CD14-positive monocyte (primary cell): Measurements from ENCODE around the gene AQR. TPM values are rescaled to one million over a fixed set of nuclear protein-coding genes. Genes with fewer than 3 reads are reported as not detected.

ENCODE experiments used
- DNase-seq, 3 donors: peaks; one replicate each; pipeline ENCODE4 v3.0.0-alpha.2; 2011 to 2022
- H2AFZ ChIP-seq: 2 replicates; pipeline ENCODE4 v1.6.0; 2012; ENCODE audit warnings: mild to moderate bottlenecking, low read depth, low read length, inconsistent platforms; ENCODE audit not compliant: insufficient read depth, poor library complexity, severe bottlenecking
- H3K27ac ChIP-seq, 2 donors: 1 replicate in 1 of 2; 2 replicates in 1 of 2; pipeline ENCODE4 v1.5.1; 2012 to 2013; ENCODE audit warnings: low read length in 2 of 2, control low read depth in 1 of 2, inconsistent platforms in 1 of 2, low read depth in 1 of 2, mild to moderate bottlenecking in 1 of 2
- H3K27me3 ChIP-seq, 2 donors: one replicate each; pipeline versions ENCODE4 v1.6.0 to v1.6.1; 2011 to 2013; ENCODE audit warnings: low read length in 2 of 2; ENCODE audit not compliant: control insufficient read depth in 2 of 2, insufficient read depth in 2 of 2
- H3K36me3 ChIP-seq, 2 donors: replicated peaks in 1 of 2; 1 replicate in 1 of 2; 2 replicates in 1 of 2; pipeline versions ENCODE4 v1.5.1 to v1.6.1; 2012 to 2013; ENCODE audit warnings: low read length in 2 of 2, control low read depth in 1 of 2, inconsistent platforms in 1 of 2, mild to moderate bottlenecking in 1 of 2; ENCODE audit not compliant: insufficient read depth in 2 of 2, control insufficient read depth in 1 of 2
- H3K4me1 ChIP-seq, 2 donors: 1 replicate in 1 of 2; 2 replicates in 1 of 2; pipeline versions ENCODE4 v1.5.1 to v1.6.1; 2012 to 2013; ENCODE audit warnings: low read length in 2 of 2, control low read depth in 1 of 2, inconsistent platforms in 1 of 2, mild to moderate bottlenecking in 1 of 2, moderate library complexity in 1 of 2; ENCODE audit not compliant: insufficient read depth in 2 of 2, control insufficient read depth in 1 of 2
- H3K4me2 ChIP-seq: replicated peaks from 2 replicates; pipeline ENCODE3; 2012; ENCODE audit warnings: low read length, moderate library complexity, mild to moderate bottlenecking; ENCODE audit not compliant: poor library complexity, severe bottlenecking; ENCODE audit errors: extremely low read depth
- H3K4me3 ChIP-seq, 3 experiments: fragments of 200-600 bp in 1 of 3; sonication (generic) in 1 of 3; replicated peaks in 1 of 3; 1 replicate in 2 of 3; 2 replicates in 1 of 3; pipeline ENCODE4 v1.5.1; 2011 to 2013; ENCODE audit warnings: low read length in 3 of 3, mild to moderate bottlenecking in 3 of 3, control low read depth in 2 of 3, low read depth in 2 of 3, inconsistent platforms in 1 of 3, moderate library complexity in 1 of 3
- H3K79me2 ChIP-seq: 2 replicates; pipeline ENCODE4 v1.6.0; 2012; ENCODE audit warnings: mild to moderate bottlenecking, control low read depth, inconsistent platforms, low read length, moderate library complexity; ENCODE audit not compliant: insufficient read depth
- H3K9ac ChIP-seq: 2 replicates; pipeline ENCODE4 v1.6.0; 2017; ENCODE audit warnings: low read length, mild to moderate bottlenecking; ENCODE audit not compliant: insufficient read depth, poor library complexity, severe bottlenecking
- H3K9me3 ChIP-seq, 2 donors: replicated peaks in 1 of 2; 1 replicate in 1 of 2; 2 replicates in 1 of 2; pipeline versions ENCODE4 v1.5.1 to v1.6.1; 2012 to 2013; ENCODE audit warnings: low read length in 2 of 2, control low read depth in 1 of 2; ENCODE audit not compliant: control insufficient read depth in 1 of 2, insufficient read depth in 1 of 2
- H4K20me1 ChIP-seq: 2 replicates; pipeline ENCODE4 v1.6.0; 2012; ENCODE audit warnings: mild to moderate bottlenecking, low read length, control low read depth, moderate library complexity; ENCODE audit not compliant: insufficient read depth
- H3K27ac Mint-ChIP-seq, 7 donors: one replicate each; pipeline ENCODE4 v1.8.0; 2020; ENCODE audit warnings: mild to moderate bottlenecking in 7 of 7, mixed read lengths in 7 of 7, moderate library complexity in 6 of 7, inconsistent platforms in 2 of 7
- H3K27me3 Mint-ChIP-seq, 3 donors: one replicate each; pipeline ENCODE4 v1.8.0; 2021 to 2022; ENCODE audit warnings: low read depth in 3 of 3, mild to moderate bottlenecking in 3 of 3, mixed read lengths in 3 of 3, moderate library complexity in 3 of 3, inconsistent platforms in 1 of 3
- H3K36me3 Mint-ChIP-seq, 2 donors: one replicate each; pipeline ENCODE4 v1.8.0; 2020; ENCODE audit warnings: mixed read lengths in 2 of 2, inconsistent platforms in 1 of 2, mild to moderate bottlenecking in 1 of 2
- H3K4me1 Mint-ChIP-seq: one replicate; pipeline ENCODE4 v1.8.0; 2020; ENCODE audit warnings: mild to moderate bottlenecking, mixed read lengths
- H3K4me3 Mint-ChIP-seq, 2 donors: one replicate each; pipeline ENCODE4 v1.8.0; 2020; ENCODE audit warnings: mild to moderate bottlenecking in 2 of 2, mixed read lengths in 2 of 2, moderate library complexity in 1 of 2
- H3K9me3 Mint-ChIP-seq, 7 donors: one replicate each; pipeline ENCODE4 v1.8.0; 2020 to 2022; ENCODE audit warnings: mixed read lengths in 7 of 7, mild to moderate bottlenecking in 6 of 7, moderate library complexity in 6 of 7, inconsistent platforms in 2 of 7
- CTCF ChIP-seq: fragments of 200-600 bp; IDR thresholded peaks from one replicate; pipeline ENCODE4 v1.8.0; 2022; ENCODE audit warnings: antibody characterized with exemption, mild to moderate bottlenecking
- WGBS: methylation state at CpG from one replicate; pipeline ENCODE4 v1.1.5; 2013; ENCODE audit warnings: missing lambda C conversion rate; ENCODE audit not compliant: insufficient coverage; 5-methylcytosine and 5-hydroxymethylcytosine counted together
- intact Hi-C, 2 donors: fragments of 100-400 bp; cut with micrococcal nuclease; formaldehyde crosslinking; loops; one replicate each; pipeline versions ENCODE4 v1.15.0 to v1.15.1; 2023
- polyA plus RNA-seq, 3 donors: library from polyadenylated mRNA; depleted of rRNA in 1 of 3; unstranded in 2 of 3; stranded (reverse) in 1 of 3; fragments of 300-500 nt in 2 of 3; fragments of >200 nt in 1 of 3; fragmentation: Illumina TruSeq in 2 of 3; gene quantifications; 1 replicate in 2 of 3; 2 replicates in 1 of 3; pipeline ENCODE4 v1.2.3, GENCODE V29; 2012 to 2021

AQR gene
- polyA plus RNA-seq, 3 donors, result 8.4 to 26.4 (median 16.8) TPM

GRCh38 chr15:34802803-34803750 is 166.5 kb downstream of the AQR start:
- TF ChIP-seq CTCF, result no peak
- H3K4me1 ChIP-seq, result no peaks in the 10 kb centered on the region
- no peak overlapping the region for H3K9ac ChIP-seq
- no peak overlapping the region for H3K27ac ChIP-seq
- Mint-ChIP-seq H3K27me3 (peaks cover 0 to 9% (median 6%) of the 10 kb centered on the region in 3 donors), H3K4me1 (no peaks in the 10 kb centered on the region), H3K9me3 (peaks cover 0 to 16% (median 11%) of the 10 kb centered on the region in 7 donors), H3K4me3 (no peak overlapping the region), H3K27ac (peak overlapping the region in 1 of 7 donors; percentile 2), H3K36me3 (no peaks in the 10 kb centered on the region)
- no peak for DNase-seq
- H3K4me2 ChIP-seq, result no peak overlapping the region
- no peak overlapping the region for H2AFZ ChIP-seq
- no peaks in the 10 kb centered on the region for H3K36me3 ChIP-seq
- H4K20me1 ChIP-seq, result no peaks in the 10 kb centered on the region
- WGBS, result 94% methylated on average over 3 of the region's 7 CpGs
- no peak overlapping the region for H3K4me3 ChIP-seq
- H3K27me3 ChIP-seq, result no peaks in the 10 kb centered on the region
- intact Hi-C loops, result no loop called here
- H3K79me2 ChIP-seq, result no peaks in the 10 kb centered on the region
- peaks cover 0 to 12% of the 10 kb centered on the region in 2 donors for H3K9me3 ChIP-seq

GRCh38 chr15:34802371-34802770 is 167.2 kb downstream of the AQR start:
- no peak for DNase-seq
- Histone ChIP-seq H4K20me1 (no peaks in the 10 kb centered on the region), H2AFZ (no peak overlapping the region), H3K9ac (no peak overlapping the region), H3K9me3 (peaks cover 0 to 9% of the 10 kb centered on the region in 2 donors), H3K4me3 (no peak overlapping the region), H3K4me1 (no peaks in the 10 kb centered on the region), H3K27me3 (peaks cover 0 to 2% of the 10 kb centered on the region in 2 donors), H3K79me2 (no peaks in the 10 kb centered on the region), H3K36me3 (no peaks in the 10 kb centered on the region), H3K4me2 (no peak overlapping the region), H3K27ac (no peak overlapping the region)
- peaks cover 3 to 13% (median 10%) of the 10 kb centered on the region in 3 donors for H3K27me3 Mint-ChIP-seq
- H3K36me3 Mint-ChIP-seq, result no peaks in the 10 kb centered on the region
- H3K4me3 Mint-ChIP-seq, result no peak overlapping the region
- no peak for TF ChIP-seq CTCF
- intact Hi-C loops, result no loop called here
- WGBS, result no CpG with 5 or more reads among the region's 1 CpG
- no peak overlapping the region for H3K27ac Mint-ChIP-seq
- H3K9me3 Mint-ChIP-seq, result peaks cover 0 to 12% (median 8%) of the 10 kb centered on the region in 7 donors
- H3K4me1 Mint-ChIP-seq, result no peaks in the 10 kb centered on the region

Other genes starting within 250 kb of the AQR start
- not detected for gene GJD2, start 214.7 kb downstream of the AQR start, polyA plus RNA-seq
- gene ACTC1, start 174.2 kb downstream of the AQR start, polyA plus RNA-seq, result not detected
- gene ZNF770, start 18.5 kb upstream of the AQR start, polyA plus RNA-seq, result 10 to 100 TPM in 2 of 3 donors, 1 to 10 TPM in 1; 8.3 to 51.7 (median 28.1) TPM
- gene NANOGP8, start 115.6 kb upstream of the AQR start, polyA plus RNA-seq, result not detected